Measurements from ENCODE around the gene CENPP. TPM values are rescaled to one million over a fixed set of nuclear protein-coding genes. Genes with fewer than 3 reads are reported as not detected.

Gene CENPP
- total RNA-seq, 4 donors from 2014 or later = 2.9 to 8.3 (median 4.9) TPM

DNA sequence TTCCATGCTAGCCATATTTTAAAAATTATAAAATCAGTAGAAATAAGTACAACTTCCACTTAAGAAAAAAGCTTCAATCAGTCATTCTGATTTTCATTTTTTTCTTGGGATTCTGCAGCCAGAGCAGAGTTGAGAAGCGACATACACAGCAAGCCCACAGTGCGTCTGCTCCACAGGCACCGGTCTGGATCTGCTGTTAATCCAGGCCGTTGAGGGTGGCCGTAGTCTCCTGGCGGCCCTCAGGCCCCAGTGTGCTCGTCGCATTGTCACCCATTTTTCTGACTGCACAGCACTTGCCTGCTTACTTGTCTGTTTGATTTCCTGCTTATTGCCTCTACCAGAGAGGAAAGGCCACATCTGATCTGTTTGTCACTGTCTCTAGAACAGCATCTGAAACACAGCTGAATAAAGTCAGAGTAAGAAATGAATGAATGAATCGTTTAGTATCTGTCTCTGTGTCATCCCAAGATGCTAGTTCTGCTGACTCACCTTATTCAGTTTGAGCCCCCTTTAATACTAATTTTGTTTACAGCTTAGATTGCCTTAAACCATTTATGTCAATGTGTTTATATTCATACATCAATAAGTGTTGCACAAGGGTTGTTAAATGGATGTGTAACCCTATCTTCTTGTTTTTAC is 168.1 kb downstream of the CENPP start:
- no peak for ATAC-seq
- H3K4me1 ChIP-seq = peaks cover 4 to 65% (median 8%) of the 10 kb centered on the region in 3 donors
- no peaks in the 10 kb centered on the region for H3K27me3 ChIP-seq
- WGBS, 2 donors (ENCODE audit: low coverage in 1 of 2) = 61 to 78% methylated on average over 5 to 9 of the region's 9 CpGs
- no peaks in the 10 kb centered on the region for H3K9me3 ChIP-seq
- TF ChIP-seq POLR2AphosphoS5 (IDR thresholded peaks at IDR 0.05) (no peak), POLR2A (IDR thresholded peaks at IDR 0.05) (no peak), CTCF (IDR thresholded peaks at IDR 0.05) (no peak), EP300 (IDR thresholded peaks at IDR 0.05) (no peak)
- no peak overlapping the region for H3K4me3 ChIP-seq
- H3K27ac ChIP-seq = no peak overlapping the region
- H3K36me3 ChIP-seq = no peaks in the 10 kb centered on the region

GRCh38 chr9:92494856-92495255 is 169.1 kb downstream of the CENPP start:
- Histone ChIP-seq H3K9me3 (no peaks in the 10 kb centered on the region), H3K4me1 (peaks cover 0 to 65% (median 8%) of the 10 kb centered on the region in 3 donors), H3K27ac (peak overlapping the region in 2 of 4 donors; percentile 5 to 33), H3K4me3 (no peak overlapping the region), H3K36me3 (no peaks in the 10 kb centered on the region), H3K27me3 (no peaks in the 10 kb centered on the region)
- no peak for ATAC-seq
- TF ChIP-seq POLR2A (IDR thresholded peaks at IDR 0.05) (no peak), EP300 (IDR thresholded peaks at IDR 0.05) (no peak), CTCF (IDR thresholded peaks at IDR 0.05) (no peak), POLR2AphosphoS5 (IDR thresholded peaks at IDR 0.05) (no peak)
- 69 to 73% methylated on average over 2 of the region's 2 CpGs for WGBS, 2 donors (ENCODE audit: low coverage in 1 of 2)

GRCh38 chr9:92496396-92497176 is 170.8 kb downstream of the CENPP start:
- no peaks in the 10 kb centered on the region for H3K36me3 ChIP-seq
- 66 to 81% methylated on average over 3 to 5 of the region's 5 CpGs for WGBS, 2 donors (ENCODE audit: low coverage in 1 of 2)
- ATAC-seq = no peak
- H3K27me3 ChIP-seq = no peaks in the 10 kb centered on the region
- H3K4me1 ChIP-seq = peaks cover 6 to 64% (median 13%) of the 10 kb centered on the region in 3 donors
- TF ChIP-seq POLR2A (IDR thresholded peaks at IDR 0.05) (no peak), EP300 (IDR thresholded peaks at IDR 0.05) (no peak), POLR2AphosphoS5 (IDR thresholded peaks at IDR 0.05) (no peak), CTCF (IDR thresholded peaks at IDR 0.05) (no peak)
- H3K9me3 ChIP-seq = no peaks in the 10 kb centered on the region
- H3K4me3 ChIP-seq = no peak overlapping the region
- no peak overlapping the region for H3K27ac ChIP-seq

DNA sequence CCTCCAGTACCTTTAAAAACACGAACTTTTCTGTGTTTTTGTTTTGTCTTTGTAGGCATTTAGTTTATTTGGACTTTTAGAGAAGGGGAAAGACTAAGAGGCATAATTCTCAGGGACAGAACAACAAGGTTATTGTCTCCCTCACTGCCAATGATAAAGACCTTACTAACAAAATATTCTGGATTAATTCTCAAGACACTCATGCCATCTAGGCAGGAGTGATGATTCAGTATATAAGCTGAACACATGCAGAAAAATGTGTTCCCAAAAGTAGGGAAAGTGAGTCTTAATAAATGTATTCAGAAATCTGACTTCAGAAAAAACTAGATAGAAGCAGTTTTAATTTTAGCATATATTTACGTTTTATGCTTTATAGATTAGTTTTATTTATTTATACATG is 173.9 kb downstream of the CENPP start:
- Histone ChIP-seq H3K27me3 (no peaks in the 10 kb centered on the region), H3K9me3 (no peaks in the 10 kb centered on the region), H3K4me3 (no peak overlapping the region), H3K36me3 (no peaks in the 10 kb centered on the region), H3K4me1 (peaks cover 14 to 71% (median 16%) of the 10 kb centered on the region in 3 donors), H3K27ac (peak overlapping the region in 2 of 4 donors; percentile 1 to 85)
- 57 to 60% methylated on average over 2 of the region's 2 CpGs for WGBS, 2 donors (ENCODE audit: low coverage in 1 of 2)
- no peak for ATAC-seq
- TF ChIP-seq EP300 (IDR thresholded peaks at IDR 0.05) = no peak
- no peak for TF ChIP-seq POLR2AphosphoS5 (IDR thresholded peaks at IDR 0.05)
- TF ChIP-seq POLR2A (IDR thresholded peaks at IDR 0.05) = no peak
- no peak for TF ChIP-seq CTCF (IDR thresholded peaks at IDR 0.05)

Measured in gastroesophageal sphincter (tissue), 4 donors.